M059J (cell line): ENCODE measurements around the gene PLCD4. TPM values are rescaled to one million over a fixed set of nuclear protein-coding genes. Genes with fewer than 3 reads are reported as not detected.
A peak's percentile ranks its signal among the peaks of the same experiment; 100 is the strongest.

Source experiments
- DNase-seq: peaks from one replicate; pipeline ENCODE4 v3.0.0-alpha.2; 2012; ENCODE audit warnings: low read depth
- total RNA-seq: library from RNA; depleted of rRNA; stranded (reverse); fragments of >200 nt; shearing (Covaris generic); gene quantifications from 2 replicates; pipeline ENCODE4 v1.2.3, GENCODE V29; 2014

The PLCD4 gene
- total RNA-seq, 1 experiment from 2014 or later: 0.39 TPM

- DNase-seq: no peak
Measured at GRCh38 chr2:218621007-218621406, 13.3 kb downstream of the PLCD4 start.

- no peak for DNase-seq
Measured at GRCh38 chr2:218622606-218623365, 15.1 kb downstream of the PLCD4 start.

- no peak for DNase-seq
Measured at GRCh38 chr2:218623366-218623705, 15.6 kb downstream of the PLCD4 start.

GRCh38 chr2:218626369-218626768 is 18.7 kb downstream of the PLCD4 start:
- DNase-seq: no peak

GRCh38 chr2:218627939-218628338 is 20.2 kb downstream of the PLCD4 start:
- DNase-seq: no peak

GRCh38 chr2:218631837-218632236 is 24.1 kb downstream of the PLCD4 start:
- DNase-seq: peak; percentile 53

- DNase-seq: no peak
Measured at GRCh38 chr2:218635719-218636118, 28.0 kb downstream of the PLCD4 start.

GRCh38 chr2:218638372-218638771 is 30.7 kb downstream of the PLCD4 start:
- no peak for DNase-seq

- no peak for DNase-seq
Measured at GRCh38 chr2:218642121-218642656, 34.5 kb downstream of the PLCD4 start.

GRCh38 chr2:218642786-218643185 is 35.1 kb downstream of the PLCD4 start:
- no peak for DNase-seq

- no peak for DNase-seq
Measured at GRCh38 chr2:218643751-218644310, 36.1 kb downstream of the PLCD4 start.

GRCh38 chr2:218644721-218645120 is 37.0 kb downstream of the PLCD4 start:
- DNase-seq: no peak

- DNase-seq: peak; percentile 15
Measured at GRCh38 chr2:218645126-218645525, 37.4 kb downstream of the PLCD4 start.

- peak; percentile 57 for DNase-seq
Measured at GRCh38 chr2:218648088-218648786, 40.5 kb downstream of the PLCD4 start.

- no peak for DNase-seq
Measured at GRCh38 chr2:218648787-218649100, 41.0 kb downstream of the PLCD4 start.

- no peak for DNase-seq
Measured at GRCh38 chr2:218655751-218656150, 48.1 kb downstream of the PLCD4 start.

- peak; percentile 60 for DNase-seq
Measured at GRCh38 chr2:218658671-218659257, 51.1 kb downstream of the PLCD4 start.

GRCh38 chr2:218659258-218659987 is 51.7 kb downstream of the PLCD4 start, which contains the start of the genes BCS1L and ZNF142:
Gene BCS1L, plus strand, starts transcription at chr2:218659683. Its CDS starts 1,305 bp downstream, at chr2:218660988.
Gene ZNF142, minus strand, starts transcription at chr2:218659623. Its CDS starts 3,194 bp downstream, at chr2:218656429.
- peak; percentile 91 for DNase-seq

GRCh38 chr2:218659988-218660358 is 52.3 kb downstream of the PLCD4 start:
- no peak for DNase-seq

- no peak for DNase-seq
Measured at GRCh38 chr2:218662377-218662776, 54.7 kb downstream of the PLCD4 start.

- no peak for DNase-seq
Measured at GRCh38 chr2:218662827-218663226, 55.1 kb downstream of the PLCD4 start.

- DNase-seq: no peak
Measured at GRCh38 chr2:218663901-218664300, 56.2 kb downstream of the PLCD4 start.
